B cell (primary cell): ENCODE measurements around the gene TP53BP1.

Experiments used
- EZH2 ChIP-seq: IDR thresholded peaks from 2 replicates; pipeline ENCODE4 v1.6.1; 2012; ENCODE audit warnings: borderline replicate concordance, low read depth, mild to moderate bottlenecking, moderate library complexity, low read length; ENCODE audit not compliant: insufficient read depth, poor library complexity, severe bottlenecking
- TF ChIP-seq, protein P1 (sequence below): fragments of 200-600 bp; IDR thresholded peaks from one replicate; pipeline ENCODE4 v1.8.0; 2022; ENCODE audit warnings: antibody characterized with exemption, mild to moderate bottlenecking

DNA sequence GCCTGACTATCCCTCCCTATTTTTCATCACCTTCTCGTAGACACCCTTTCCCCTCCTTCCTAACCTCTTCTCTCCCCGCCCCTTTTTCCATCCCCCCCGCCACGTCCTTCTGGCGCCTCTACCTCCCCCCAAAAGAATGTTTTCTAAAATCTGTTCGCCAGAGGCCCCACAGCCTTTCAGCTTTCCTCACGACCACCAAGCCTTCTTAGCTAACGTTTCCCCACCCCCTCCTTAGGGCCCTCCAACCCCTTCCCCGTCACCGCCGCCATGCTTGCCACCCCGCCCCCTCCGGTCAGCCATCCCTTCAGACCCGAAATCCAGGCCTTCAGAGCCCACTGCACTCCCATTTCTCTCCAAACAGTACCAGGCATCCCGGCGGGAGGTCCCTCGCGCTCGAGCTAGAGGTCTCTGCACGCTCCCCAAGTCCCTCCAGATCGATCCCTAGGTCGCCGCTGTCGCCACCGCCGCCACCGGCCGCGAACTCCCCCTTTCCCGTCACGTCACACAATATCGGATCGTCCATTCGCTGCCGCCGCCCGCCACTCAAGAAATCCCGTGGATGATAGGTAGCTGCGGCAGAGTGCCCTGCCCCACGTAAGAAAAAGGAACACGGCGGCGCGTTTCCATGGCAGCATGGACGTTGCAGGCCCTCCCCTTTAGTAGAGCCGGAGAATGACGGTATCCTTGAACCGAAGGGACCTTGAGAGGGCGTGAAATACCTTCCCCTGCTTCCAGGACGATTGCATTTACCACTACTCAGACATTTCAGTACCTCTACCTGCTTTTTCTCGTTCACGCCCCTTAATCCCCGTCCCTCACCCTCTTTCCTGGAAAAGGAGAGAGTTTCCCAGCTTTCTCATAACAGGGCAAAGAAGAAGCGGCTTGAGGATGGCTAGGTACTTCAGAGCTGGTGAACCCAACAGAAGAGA lies at the start of gene TP53BP1:
- TF ChIP-seq, protein P1, sequence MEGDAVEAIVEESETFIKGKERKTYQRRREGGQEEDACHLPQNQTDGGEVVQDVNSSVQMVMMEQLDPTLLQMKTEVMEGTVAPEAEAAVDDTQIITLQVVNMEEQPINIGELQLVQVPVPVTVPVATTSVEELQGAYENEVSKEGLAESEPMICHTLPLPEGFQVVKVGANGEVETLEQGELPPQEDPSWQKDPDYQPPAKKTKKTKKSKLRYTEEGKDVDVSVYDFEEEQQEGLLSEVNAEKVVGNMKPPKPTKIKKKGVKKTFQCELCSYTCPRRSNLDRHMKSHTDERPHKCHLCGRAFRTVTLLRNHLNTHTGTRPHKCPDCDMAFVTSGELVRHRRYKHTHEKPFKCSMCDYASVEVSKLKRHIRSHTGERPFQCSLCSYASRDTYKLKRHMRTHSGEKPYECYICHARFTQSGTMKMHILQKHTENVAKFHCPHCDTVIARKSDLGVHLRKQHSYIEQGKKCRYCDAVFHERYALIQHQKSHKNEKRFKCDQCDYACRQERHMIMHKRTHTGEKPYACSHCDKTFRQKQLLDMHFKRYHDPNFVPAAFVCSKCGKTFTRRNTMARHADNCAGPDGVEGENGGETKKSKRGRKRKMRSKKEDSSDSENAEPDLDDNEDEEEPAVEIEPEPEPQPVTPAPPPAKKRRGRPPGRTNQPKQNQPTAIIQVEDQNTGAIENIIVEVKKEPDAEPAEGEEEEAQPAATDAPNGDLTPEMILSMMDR = no peak
- TF ChIP-seq EZH2 = no peak
